K562 (cell line): ENCODE results near the gene NOD1. TPM values are rescaled to one million over a fixed set of nuclear protein-coding genes. Genes with fewer than 3 reads are reported as not detected.

Source experiments
- ATAC-seq: fragments of 200-7000 bp; cut with Tn5 transposase; 3 replicates; pipeline ENCODE4 v1.9.1; 2020; ENCODE audit warnings: moderate library complexity
- BruUV-seq: library from RNA; stranded (reverse); fragments of 400-500 nt; replicated peaks from 2 replicates; lab custom pipeline; 2021; lab: Mats Ljungman, UMichigan
- CTCF ChIA-PET: fragments of 300-600 bp; formaldehyde crosslinking; extraction: SDS; loops from one replicate; lab custom pipeline; 2021; ENCODE audit warnings: low intra/inter-chr PET ratio; lab: Yijun Ruan, JAX
- POLR2A ChIA-PET: fragments of 300-600, 350-650 bp; sonication (Branson Sonifier 250); formaldehyde crosslinking; extraction: SDS; loops from one replicate; lab custom pipeline; 2021; ENCODE audit warnings: antibody characterized with exemption, inconsistent platforms; lab: Yijun Ruan, JAX
- DNase-seq, 4 experiments: peaks; one replicate each; pipeline versions ENCODE4 v3.0.0 to v3.0.0-alpha.2; 2011 to 2018; ENCODE audit warnings: low spot score in 3 of 4, mixed read lengths in 3 of 4; ENCODE audit errors: extremely low read depth in 1 of 4
- FAIRE-seq: peaks from 2 replicates; lab custom pipeline; 2011; peaks lifted over from hg19 to GRCh38; lab: Jason Lieb, UNC
- H2AFZ ChIP-seq: 2 replicates; pipeline ENCODE4 v1.6.0; 2011; ENCODE audit warnings: low read depth, low read length, control low read depth, inconsistent platforms
- H3K27ac ChIP-seq: fragments of 200-600 bp; 3 replicates; pipeline ENCODE4 v1.8.0; 2011; ENCODE audit warnings: low read depth, mild to moderate bottlenecking, control low read depth, inconsistent platforms, low read length, moderate library complexity, mixed read lengths; ENCODE audit errors: extremely low read depth
- H3K27me3 ChIP-seq, 2 experiments: fragments of 300-600 bp in 1 of 2; 2 replicates in 1 of 2; 3 replicates in 1 of 2; pipeline versions ENCODE4 v1.6.0 to v1.8.0; 2011; ENCODE audit warnings: inconsistent platforms in 2 of 2, low read length in 2 of 2, mild to moderate bottlenecking in 1 of 2, mixed read lengths in 1 of 2, moderate library complexity in 1 of 2; ENCODE audit not compliant: control insufficient read depth in 2 of 2, insufficient read depth in 2 of 2
- H3K36me3 ChIP-seq: fragments of 300-600 bp; 3 replicates; pipeline ENCODE4 v1.8.0; 2011; ENCODE audit warnings: mild to moderate bottlenecking, low read length, inconsistent platforms; ENCODE audit not compliant: control insufficient read depth, insufficient read depth
- H3K4me1 ChIP-seq, 2 experiments: fragments of 200-600 bp in 1 of 2; replicated peaks in 1 of 2; 2 replicates in 1 of 2; 3 replicates in 1 of 2; pipeline versions ENCODE4 v1.5.1 to v1.8.0; 2011; ENCODE audit warnings: inconsistent platforms in 2 of 2, low read length in 2 of 2, mild to moderate bottlenecking in 1 of 2, mixed read lengths in 1 of 2, moderate library complexity in 1 of 2; ENCODE audit not compliant: control insufficient read depth in 2 of 2, insufficient read depth in 2 of 2
- H3K4me2 ChIP-seq: 2 replicates; pipeline ENCODE4 v1.6.1; 2011; ENCODE audit warnings: low read length, control low read depth, inconsistent platforms, mixed read lengths; ENCODE audit not compliant: insufficient read depth
- H3K4me3 ChIP-seq: fragments of 200-600 bp; sonication (generic), shearing (Covaris generic); 2 replicates; pipeline ENCODE4 v1.5.1; 2016; ENCODE audit warnings: control low read depth, inconsistent platforms
- H3K79me2 ChIP-seq: fragments of 200-600 bp; 3 replicates; pipeline ENCODE4 v1.8.0; 2011; ENCODE audit warnings: low read length, inconsistent platforms; ENCODE audit not compliant: control insufficient read depth, insufficient read depth
- H3K9ac ChIP-seq, 2 experiments: 2 replicates each; pipeline versions ENCODE4 v1.6.0 to v1.6.1; 2011; ENCODE audit warnings: low read depth in 2 of 2, low read length in 2 of 2, control low read depth in 1 of 2, inconsistent platforms in 1 of 2, mild to moderate bottlenecking in 1 of 2, mixed read lengths in 1 of 2; ENCODE audit not compliant: insufficient read depth in 1 of 2
- H3K9me1 ChIP-seq: one replicate; pipeline ENCODE4 v1.6.0; 2011; ENCODE audit warnings: inconsistent platforms, mild to moderate bottlenecking, low read length, moderate library complexity; ENCODE audit not compliant: control insufficient read depth, insufficient read depth
- H3K9me3 ChIP-seq: replicated peaks from 2 replicates; pipeline ENCODE4 v1.5.1; 2011; ENCODE audit warnings: low read depth, low read length, inconsistent platforms; ENCODE audit not compliant: control insufficient read depth, insufficient read depth
- H4K20me1 ChIP-seq: replicated peaks from 2 replicates; pipeline ENCODE4 v1.6.1; 2011; ENCODE audit warnings: low read length, inconsistent platforms, mixed read lengths; ENCODE audit not compliant: control insufficient read depth, insufficient read depth
- CC2D1A ChIP-seq: fragments of 450-650 bp; IDR thresholded peaks from 2 replicates; pipeline ENCODE4 v1.6.1; 2017; ENCODE audit warnings: mild to moderate bottlenecking
- GTF2F1 ChIP-seq: IDR thresholded peaks from 2 replicates; pipeline ENCODE4 v1.6.1; 2011; ENCODE audit warnings: low read depth, low read length, improper control_type of control experiment
- HDAC3 ChIP-seq: fragments of 450-650 bp; IDR thresholded peaks from 2 replicates; pipeline ENCODE4 v1.6.1; 2018; ENCODE audit warnings: borderline replicate concordance, mild to moderate bottlenecking, moderate library complexity; ENCODE audit not compliant: partially characterized antibody
- PURB ChIP-seq: sonication (generic); formaldehyde crosslinking; IDR thresholded peaks from 2 replicates; pipeline ENCODE4 v1.9.0; 2021; ENCODE audit warnings: low read depth, mild to moderate bottlenecking, missing genetic modification reagents
- TCFL5 ChIP-seq: fragments of 250-450 bp; sonication (Bioruptor Pico); conservative IDR thresholded peaks from 2 replicates; pipeline ENCODE4 v1.6.1; 2021; ENCODE audit warnings: mild to moderate bottlenecking, moderate library complexity, matching md5 sums
- ZNF639 ChIP-seq, 2 experiments: fragments of 200-800 bp in 1 of 2; sonication (Bioruptor generic) in 1 of 2; sonication (generic) in 1 of 2; formaldehyde crosslinking in 1 of 2; IDR thresholded peaks in 1 of 2; conservative IDR thresholded peaks in 1 of 2; 2 replicates each; pipeline versions ENCODE4 v1.5.0 to v1.6.1; 2016 to 2020; ENCODE audit warnings: missing compliant biosample characterization in 1 of 2, missing genetic modification characterization in 1 of 2, missing genetic modification reagents in 1 of 2
- WGBS: fragments of 100-300 bp; shearing (Covaris generic); methylation state at CpG from one replicate; pipeline ENCODE4 v1.1.6; 2016; ENCODE audit warnings: low coverage, mixed read lengths; ENCODE audit not compliant: insufficient coverage; ENCODE audit errors: missing lambda C conversion rate; 5-methylcytosine and 5-hydroxymethylcytosine counted together
- in situ Hi-C: fragments of 300-500 bp; cut with MboI; formaldehyde crosslinking; loops from 4 replicates; pipeline ENCODE4 v1.15.0; 2018; ENCODE audit warnings: inconsistent platforms, mixed read lengths
- intact Hi-C: fragments of 100-400 bp; cut with micrococcal nuclease; formaldehyde crosslinking; loops from 2 replicates; pipeline ENCODE4 v1.14.2; 2022
- polyA plus RNA-seq, 8 experiments: library from polyadenylated mRNA; depleted of rRNA in 4 of 8; stranded (reverse) in 5 of 8; unstranded in 3 of 8; fragments of >200 nt; fragmentation: Nextera tagmentation in 2 of 8; fragmentation: Illumina TruSeq in 1 of 8; extraction: Ambion mirVana in 2 of 8; extraction: Trizol in 1 of 8; gene quantifications; 2 replicates each; pipeline versions ENCODE4 v1.2.1 to v1.2.3, GENCODE V29; 2011 to 2014; ENCODE audit warnings: inconsistent platforms in 1 of 8, missing spikeins in 1 of 8
- total RNA-seq, 7 experiments: library from RNA; depleted of rRNA in 6 of 7; stranded (reverse); fragments of >200 nt in 6 of 7; fragmentation: Illumina TruSeq in 2 of 7; extraction: Trizol in 2 of 7; gene quantifications; 2 replicates each; pipeline versions ENCODE4 v1.2.1 to v1.2.3, GENCODE V29; 2011 to 2021; ENCODE audit warnings: low replicate concordance in 1 of 7
- TF ChIP-seq, protein P1 (sequence below): sonication (generic); formaldehyde crosslinking; IDR thresholded peaks from 2 replicates; pipeline ENCODE4 v1.5.0; 2020; ENCODE audit warnings: missing genetic modification reagents
- TF ChIP-seq, protein P2 (sequence below): sonication (generic); formaldehyde crosslinking; IDR thresholded peaks from 2 replicates; pipeline ENCODE4 v1.8.1; 2023; ENCODE audit warnings: mild to moderate bottlenecking, missing genetic modification reagents, moderate library complexity

Gene NOD1
- total and polyA plus RNA-seq, 9 of the 15 experiments (the other 6 are each of a cell fraction or from before 2014, with no cell fraction given): 0.34 to 7.1 (median 4.7) TPM

- 68% methylated on average over 8 of the region's 8 CpGs for WGBS
- Histone ChIP-seq H2AFZ (no peak overlapping the region), H3K9me3 (no peaks in the 10 kb centered on the region), H3K4me2 (no peak overlapping the region), H3K27ac (no peak overlapping the region), H4K20me1 (no peaks in the 10 kb centered on the region), H3K4me3 (no peak overlapping the region), H3K9ac (no peak overlapping the region), H3K27me3 (no peaks in the 10 kb centered on the region), H3K79me2 (no peaks in the 10 kb centered on the region), H3K4me1 (peaks cover 0 to 4% of the 10 kb centered on the region in 2 experiments; a peak in 1 of 5 replicates), H3K36me3 (0 out of 3 replicates have a peak, but pooled peaks cover 3% of the 10 kb centered on the region), H3K9me1 (no peaks in the 10 kb centered on the region)
- FAIRE-seq: no peak
- no TSS peak for BruUV-seq
- ChIA-PET CTCF (no interaction called here), POLR2A (interaction anchor here (0.6 to 1.2 kb wide), 3 partner anchors 14 to 25 kb away, joined by 3 read pairs; partner anchors contain the start of gene NOD1)
- in situ Hi-C loops: no loop called here
- no peak for ATAC-seq
- TF ChIP-seq TCFL5 (CRISPR knock-in tag) (no peak), CC2D1A (no peak), HDAC3 (no peak), GTF2F1 (no peak), ZNF639 (CRISPR knock-in tag; conservative IDR thresholded peaks at IDR 0.05 in 1 of 2, IDR thresholded peaks at IDR 0.05 in 1 of 2) (no peak), PURB (CRISPR knock-in tag) (no peak)
- TF ChIP-seq, protein P1, sequence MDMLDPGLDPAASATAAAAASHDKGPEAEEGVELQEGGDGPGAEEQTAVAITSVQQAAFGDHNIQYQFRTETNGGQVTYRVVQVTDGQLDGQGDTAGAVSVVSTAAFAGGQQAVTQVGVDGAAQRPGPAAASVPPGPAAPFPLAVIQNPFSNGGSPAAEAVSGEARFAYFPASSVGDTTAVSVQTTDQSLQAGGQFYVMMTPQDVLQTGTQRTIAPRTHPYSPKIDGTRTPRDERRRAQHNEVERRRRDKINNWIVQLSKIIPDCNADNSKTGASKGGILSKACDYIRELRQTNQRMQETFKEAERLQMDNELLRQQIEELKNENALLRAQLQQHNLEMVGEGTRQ (CRISPR knock-in tag): no peak
- TF ChIP-seq, protein P2, sequence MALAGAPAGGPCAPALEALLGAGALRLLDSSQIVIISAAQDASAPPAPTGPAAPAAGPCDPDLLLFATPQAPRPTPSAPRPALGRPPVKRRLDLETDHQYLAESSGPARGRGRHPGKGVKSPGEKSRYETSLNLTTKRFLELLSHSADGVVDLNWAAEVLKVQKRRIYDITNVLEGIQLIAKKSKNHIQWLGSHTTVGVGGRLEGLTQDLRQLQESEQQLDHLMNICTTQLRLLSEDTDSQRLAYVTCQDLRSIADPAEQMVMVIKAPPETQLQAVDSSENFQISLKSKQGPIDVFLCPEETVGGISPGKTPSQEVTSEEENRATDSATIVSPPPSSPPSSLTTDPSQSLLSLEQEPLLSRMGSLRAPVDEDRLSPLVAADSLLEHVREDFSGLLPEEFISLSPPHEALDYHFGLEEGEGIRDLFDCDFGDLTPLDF: no peak
- DNase-seq: no peak
- intact Hi-C loops: no loop called here
Measured at GRCh38 chr7:30453016-30453415, 25.6 kb downstream of the NOD1 start.
